ENCODE measurements around the gene CYP2D6.
"Not testable (repeated sequence)": the region's sequence is repeated elsewhere in the genome, so short reads cannot be mapped to it uniquely, and the experiment has no call there.

Gene CYP2D6

GRCh38 chr22:42130639-42131431 lies at the start of gene CYP2D6:
Gene CYP2D6, minus strand, starts transcription at chr22:42130810. Its CDS starts 19 bp downstream, at chr22:42130791.
- not testable (repeated sequence) for DNase-seq

- DNase-seq = peak; percentile 41
Measured at GRCh38 chr22:42179616-42180015, 49.0 kb upstream of the CYP2D6 start.

GRCh38 chr22:42178910-42179519 lies 48.4 kb upstream of the CYP2D6 start:
- peak; percentile 26 for DNase-seq

GRCh38 chr22:42177891-42178336 lies 47.3 kb upstream of the CYP2D6 start:
- DNase-seq = no peak

- no peak for DNase-seq
Measured at GRCh38 chr22:42176255-42176915, 45.8 kb upstream of the CYP2D6 start.

- peak; percentile 22 for DNase-seq
Measured at GRCh38 chr22:42174062-42174461, 43.5 kb upstream of the CYP2D6 start.

- DNase-seq = no peak
Measured at GRCh38 chr22:42173183-42173926, 42.7 kb upstream of the CYP2D6 start.

GRCh38 chr22:42172773-42173172 lies 42.2 kb upstream of the CYP2D6 start:
- DNase-seq = no peak

- DNase-seq = no peak
Measured at GRCh38 chr22:42171946-42172719, 41.5 kb upstream of the CYP2D6 start.

GRCh38 chr22:42171417-42171816 lies 40.8 kb upstream of the CYP2D6 start:
- no peak for DNase-seq

- no peak for DNase-seq
Measured at GRCh38 chr22:42170946-42171345, 40.3 kb upstream of the CYP2D6 start.

- peak; percentile 83 for DNase-seq
Measured at GRCh38 chr22:42169055-42169469, 38.5 kb upstream of the CYP2D6 start.

GRCh38 chr22:42168476-42168875 lies 37.9 kb upstream of the CYP2D6 start:
- DNase-seq = no peak

GRCh38 chr22:42167066-42167465 lies 36.5 kb upstream of the CYP2D6 start:
- no peak for DNase-seq

GRCh38 chr22:42164901-42165300 lies 34.3 kb upstream of the CYP2D6 start:
- no peak for DNase-seq

- DNase-seq = no peak
Measured at GRCh38 chr22:42163515-42163914, 32.9 kb upstream of the CYP2D6 start.

- DNase-seq = no peak
Measured at GRCh38 chr22:42162728-42163489, 32.3 kb upstream of the CYP2D6 start.

GRCh38 chr22:42160830-42161696 lies 30.5 kb upstream of the CYP2D6 start:
- no peak for DNase-seq

- DNase-seq = no peak
Measured at GRCh38 chr22:42160251-42160650, 29.6 kb upstream of the CYP2D6 start.

- no peak for DNase-seq
Measured at GRCh38 chr22:42158456-42159132, 28.0 kb upstream of the CYP2D6 start.

Data from OCI-M1 (cell line).